ENCODE data around the gene GYS2.

Gene GYS2

DNA sequence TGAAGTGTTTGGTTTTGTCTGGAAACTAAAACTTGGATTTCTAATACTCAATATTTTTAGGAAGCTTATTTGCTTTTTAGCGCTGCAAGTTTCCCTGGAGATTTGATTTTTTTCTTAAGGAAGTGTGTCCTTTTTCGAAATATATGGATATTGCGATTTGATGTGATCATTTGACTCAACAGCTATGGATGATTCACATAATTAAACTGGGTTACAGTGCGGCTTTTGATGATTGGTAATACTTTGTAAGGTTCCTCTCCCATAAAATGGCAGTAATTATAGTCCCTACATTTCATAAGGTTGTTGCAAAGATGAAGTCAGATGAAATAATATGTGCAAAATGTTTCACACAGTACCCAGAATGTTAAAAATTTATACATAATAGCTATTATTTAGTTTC lies 39.9 kb upstream of the GYS2 start:
- no peak for DNase-seq (ENCODE audit: low read depth)
- H3K4me3 ChIP-seq (ENCODE audit: low read depth, low read length) = no peak overlapping the region
- TF ChIP-seq, protein P1, sequence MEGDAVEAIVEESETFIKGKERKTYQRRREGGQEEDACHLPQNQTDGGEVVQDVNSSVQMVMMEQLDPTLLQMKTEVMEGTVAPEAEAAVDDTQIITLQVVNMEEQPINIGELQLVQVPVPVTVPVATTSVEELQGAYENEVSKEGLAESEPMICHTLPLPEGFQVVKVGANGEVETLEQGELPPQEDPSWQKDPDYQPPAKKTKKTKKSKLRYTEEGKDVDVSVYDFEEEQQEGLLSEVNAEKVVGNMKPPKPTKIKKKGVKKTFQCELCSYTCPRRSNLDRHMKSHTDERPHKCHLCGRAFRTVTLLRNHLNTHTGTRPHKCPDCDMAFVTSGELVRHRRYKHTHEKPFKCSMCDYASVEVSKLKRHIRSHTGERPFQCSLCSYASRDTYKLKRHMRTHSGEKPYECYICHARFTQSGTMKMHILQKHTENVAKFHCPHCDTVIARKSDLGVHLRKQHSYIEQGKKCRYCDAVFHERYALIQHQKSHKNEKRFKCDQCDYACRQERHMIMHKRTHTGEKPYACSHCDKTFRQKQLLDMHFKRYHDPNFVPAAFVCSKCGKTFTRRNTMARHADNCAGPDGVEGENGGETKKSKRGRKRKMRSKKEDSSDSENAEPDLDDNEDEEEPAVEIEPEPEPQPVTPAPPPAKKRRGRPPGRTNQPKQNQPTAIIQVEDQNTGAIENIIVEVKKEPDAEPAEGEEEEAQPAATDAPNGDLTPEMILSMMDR (IDR thresholded peaks at IDR 0.05; ENCODE audit: insufficient read depth, low read depth, low read length, missing control alignments) = no peak

DNA sequence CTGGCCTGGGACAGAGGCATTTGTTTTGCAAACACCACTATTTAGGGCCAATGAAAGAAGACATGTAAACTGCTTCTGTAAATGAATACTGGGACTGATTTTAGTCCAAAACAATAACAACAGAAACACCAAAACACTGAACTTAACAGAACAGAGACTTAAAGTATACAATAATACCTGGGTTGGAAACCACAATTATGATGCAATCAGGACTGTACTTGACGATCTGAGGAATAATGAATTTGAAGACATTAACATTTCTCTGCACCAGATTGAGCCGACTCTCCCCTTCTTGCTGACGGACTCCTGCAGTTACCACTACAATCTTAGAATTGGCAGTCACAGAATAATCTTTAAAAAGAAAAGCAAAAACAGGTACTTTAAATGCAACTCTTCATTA lies 39.1 kb upstream of the GYS2 start:
- no peak overlapping the region for H3K4me3 ChIP-seq (ENCODE audit: low read depth, low read length)
- no peak for DNase-seq (ENCODE audit: low read depth)
- TF ChIP-seq, protein P1 (IDR thresholded peaks at IDR 0.05; ENCODE audit: insufficient read depth, low read depth, low read length, missing control alignments) = no peak

DNA sequence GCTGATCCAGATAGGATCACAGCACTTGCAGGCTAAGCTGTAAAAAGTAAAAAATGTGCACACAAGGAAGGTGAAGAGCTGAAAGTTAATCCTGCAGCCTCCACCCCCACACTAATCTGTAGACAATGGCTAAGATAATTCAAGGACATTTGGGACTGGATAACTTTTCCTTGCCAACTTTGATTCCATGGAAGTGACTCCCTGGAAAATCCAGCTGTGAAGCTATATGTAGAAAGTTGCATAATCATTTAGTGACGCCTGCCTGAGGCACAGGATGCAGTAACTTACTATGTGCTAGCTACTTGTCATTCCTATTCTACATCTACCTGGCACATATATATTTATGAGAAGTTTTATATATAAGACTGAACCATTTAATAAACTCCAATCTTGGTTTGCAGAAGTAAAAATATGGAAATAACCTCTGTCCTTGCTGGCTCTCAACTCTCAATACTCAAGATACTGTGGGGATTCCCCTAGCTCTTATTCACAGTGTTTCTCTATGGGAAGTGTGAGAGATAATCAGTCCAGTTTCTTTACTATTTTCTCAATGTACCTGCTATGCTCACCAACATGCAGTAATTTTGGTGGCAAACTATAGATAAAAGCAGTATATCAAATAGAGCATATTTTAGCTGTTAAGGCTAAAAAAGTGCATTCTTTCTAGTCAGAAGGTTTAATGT lies 38.2 kb upstream of the GYS2 start:
- no peak for DNase-seq (ENCODE audit: low read depth)
- H3K4me3 ChIP-seq (ENCODE audit: low read depth, low read length) = no peak overlapping the region
- TF ChIP-seq, protein P1 (IDR thresholded peaks at IDR 0.05; ENCODE audit: insufficient read depth, low read depth, low read length, missing control alignments) = no peak

DNA sequence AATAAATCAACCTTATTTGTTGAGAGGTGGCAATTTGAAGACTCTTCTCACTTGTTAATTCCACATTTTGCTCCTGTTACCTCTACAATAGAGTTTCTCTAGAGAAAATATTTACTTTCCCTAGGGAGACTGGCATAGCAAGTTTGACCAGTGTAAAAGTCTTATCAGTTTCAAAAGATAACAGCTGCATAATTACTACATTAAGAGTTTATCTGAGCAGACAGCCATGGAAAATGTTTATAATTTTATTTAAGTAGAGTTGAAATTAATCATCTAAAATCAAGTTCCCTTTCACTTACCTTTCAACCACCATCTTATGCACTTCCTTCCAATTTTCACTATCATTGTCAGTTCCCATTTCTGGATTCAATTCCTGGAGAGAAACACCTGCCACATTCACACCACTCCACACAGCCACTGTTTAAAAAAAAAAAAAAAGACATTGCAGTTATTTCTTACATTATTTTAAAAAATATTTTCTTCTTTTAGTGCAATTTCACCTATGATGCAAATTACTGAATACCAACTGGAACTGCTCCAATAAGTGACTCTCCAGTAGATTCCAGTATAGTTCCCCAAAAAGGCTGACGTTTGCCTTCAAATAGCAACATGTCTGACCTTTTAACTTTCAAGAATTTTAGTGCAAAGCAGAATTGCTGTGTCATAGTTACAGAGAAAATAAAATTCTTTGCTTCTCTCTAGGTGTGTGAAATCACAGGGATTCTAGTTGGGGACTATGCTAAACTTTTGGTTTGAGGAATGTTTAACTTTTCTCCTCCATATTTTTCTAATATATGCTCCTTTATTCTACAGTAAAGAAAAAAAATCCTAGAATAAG lies 33.6 kb upstream of the GYS2 start:
- TF ChIP-seq, protein P1 (IDR thresholded peaks at IDR 0.05; ENCODE audit: insufficient read depth, low read depth, low read length, missing control alignments) = no peak

DNA sequence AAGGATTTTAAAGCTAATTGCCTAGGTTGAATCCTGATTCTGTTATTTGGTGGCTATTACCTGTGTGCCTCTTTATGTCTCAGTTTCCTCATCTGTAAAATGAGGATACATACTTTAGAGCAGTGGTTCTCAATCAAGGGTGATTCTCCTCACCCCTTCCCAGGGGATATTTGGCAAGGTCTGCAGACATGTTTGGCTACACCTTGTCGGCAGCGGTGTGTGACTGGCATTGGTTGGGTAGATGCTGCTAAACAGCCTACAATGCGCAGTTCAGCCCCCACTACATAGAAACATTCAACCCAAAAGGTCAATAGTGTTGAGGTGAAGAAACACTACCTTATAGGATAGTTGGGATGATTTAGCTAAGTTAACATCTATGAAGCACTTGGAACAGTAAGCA lies 29.6 kb upstream of the GYS2 start:
- no peak for DNase-seq (ENCODE audit: low read depth)
- TF ChIP-seq, protein P1 (IDR thresholded peaks at IDR 0.05; ENCODE audit: insufficient read depth, low read depth, low read length, missing control alignments) = no peak
- H3K4me3 ChIP-seq (ENCODE audit: low read depth, low read length) = no peak overlapping the region

More for the DNA sequence above, 33.6 kb upstream of the GYS2 start:
- H3K4me3 ChIP-seq (ENCODE audit: low read depth, low read length) = no peak overlapping the region
- DNase-seq (ENCODE audit: low read depth) = no peak

DNA sequence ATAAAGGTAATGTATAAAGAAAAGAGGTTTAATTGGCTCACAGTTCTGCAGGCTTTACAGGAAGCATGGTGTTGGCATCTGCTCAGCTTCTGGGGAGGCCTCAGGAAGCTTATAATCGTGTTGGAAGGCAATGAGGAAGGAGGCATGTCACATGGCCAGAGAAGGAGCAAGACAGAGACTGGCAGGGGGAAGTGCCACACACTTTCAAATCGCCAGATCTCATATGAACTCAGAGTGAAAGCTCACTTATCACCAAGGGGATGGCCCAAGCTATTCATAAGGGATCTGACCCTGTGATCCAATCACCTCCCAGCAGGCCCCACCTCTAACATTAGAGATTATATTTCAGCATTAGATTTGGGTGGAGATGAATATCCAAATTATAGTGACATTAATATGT lies 26.7 kb upstream of the GYS2 start:
- DNase-seq (ENCODE audit: low read depth) = no peak
- TF ChIP-seq, protein P1 (IDR thresholded peaks at IDR 0.05; ENCODE audit: insufficient read depth, low read depth, low read length, missing control alignments) = no peak
- no peak overlapping the region for H3K4me3 ChIP-seq (ENCODE audit: low read depth, low read length)

Measured in GM12865 (cell line).